Measurements from ENCODE around the gene TAGLN. TPM values are rescaled to one million over a fixed set of nuclear protein-coding genes. Genes with fewer than 3 reads are reported as not detected.

Gene TAGLN
- polyA plus RNA-seq, 1 experiment = 6,322 TPM

- ChIA-PET POLR2A (no interaction called here), CTCF (no interaction called here)
- DNase-seq (ENCODE audit: low read depth) = no peak
- H3K36me3 ChIP-seq (ENCODE audit: control insufficient read depth, insufficient read depth, low read length) = peaks cover 8% of the 10 kb centered on the region
- H3K4me3 ChIP-seq (ENCODE audit: low read depth, low read length) = no peak overlapping the region
- no peaks in the 10 kb centered on the region for H3K27me3 ChIP-seq (ENCODE audit: control insufficient read depth, insufficient read depth, low read length)
- TF ChIP-seq CTCF (IDR thresholded peaks at IDR 0.05; ENCODE audit: insufficient read depth, low read depth, low read length) = no peak
Observed at GRCh38 chr11:117212697-117213355, 13.7 kb downstream of the TAGLN start.

- no peaks in the 10 kb centered on the region for H3K27me3 ChIP-seq (ENCODE audit: control insufficient read depth, insufficient read depth, low read length)
- H3K36me3 ChIP-seq (ENCODE audit: control insufficient read depth, insufficient read depth, low read length) = peaks cover 13% of the 10 kb centered on the region
- no peak for DNase-seq (ENCODE audit: low read depth)
- ChIA-PET POLR2A (no interaction called here), CTCF (interaction anchor here (1.2 kb wide), 1 partner anchor 12 kb away, joined by 3 read pairs; no protein-coding TSS in a partner anchor)
- no peak overlapping the region for H3K4me3 ChIP-seq (ENCODE audit: low read depth, low read length)
- no peak for TF ChIP-seq CTCF (IDR thresholded peaks at IDR 0.05; ENCODE audit: insufficient read depth, low read depth, low read length)
Observed at GRCh38 chr11:117214404-117215110, 15.4 kb downstream of the TAGLN start.

- Histone ChIP-seq H3K4me3 (ENCODE audit: low read depth, low read length) (no peak overlapping the region), H3K36me3 (ENCODE audit: control insufficient read depth, insufficient read depth, low read length) (peaks cover 13% of the 10 kb centered on the region), H3K27me3 (ENCODE audit: control insufficient read depth, insufficient read depth, low read length) (no peaks in the 10 kb centered on the region)
- TF ChIP-seq CTCF (IDR thresholded peaks at IDR 0.05; ENCODE audit: insufficient read depth, low read depth, low read length) = no peak
- CTCF ChIA-PET = interaction anchor here (0.9 to 1.7 kb wide), 4 partner anchors 9 to 22 kb away, joined by 3 to 7 read pairs (median 4); partner anchors contain the start of genes PCSK7 and RNF214
- POLR2A ChIA-PET = no interaction called here
- DNase-seq (ENCODE audit: low read depth) = no peak
Observed at GRCh38 chr11:117217141-117218084, 18.2 kb downstream of the TAGLN start.

- Histone ChIP-seq H3K27me3 (ENCODE audit: control insufficient read depth, insufficient read depth, low read length) (no peaks in the 10 kb centered on the region), H3K36me3 (ENCODE audit: control insufficient read depth, insufficient read depth, low read length) (peaks cover 13% of the 10 kb centered on the region), H3K4me3 (ENCODE audit: low read depth, low read length) (no peak overlapping the region)
- DNase-seq (ENCODE audit: low read depth) = no peak
- ChIA-PET CTCF (interaction anchor here (0.6 to 1.7 kb wide), 6 partner anchors 8 to 486 kb away, joined by 3 to 7 read pairs (median 4); partner anchors contain the start of genes PCSK7 and RNF214), POLR2A (no interaction called here)
- TF ChIP-seq CTCF (IDR thresholded peaks at IDR 0.05; ENCODE audit: insufficient read depth, low read depth, low read length) = no peak
Observed at GRCh38 chr11:117218133-117218915, 19.2 kb downstream of the TAGLN start.
